NCI-H1092 (cell line): ENCODE measurements around the gene TNRC6B.
"Not testable (repeated sequence)": the region's sequence is repeated elsewhere in the genome, so short reads cannot be mapped to it uniquely, and the experiment has no call there.

ENCODE experiments used
- DNase-seq: peaks from one replicate; lab custom pipeline; 2025; lab: John Stamatoyannopoulos, UW

The TNRC6B gene

GRCh38 chr22:40285513-40285912 lies 107.8 kb downstream of the TNRC6B start:
- no peak for DNase-seq

- no peak for DNase-seq
Measured at GRCh38 chr22:40289991-40290459, 112.3 kb downstream of the TNRC6B start.

- DNase-seq: no peak
Measured at GRCh38 chr22:40290516-40290915, 112.8 kb downstream of the TNRC6B start.

- no peak for DNase-seq
Measured at GRCh38 chr22:40294696-40295095, 117.0 kb downstream of the TNRC6B start.

GRCh38 chr22:40300316-40300715 lies 122.6 kb downstream of the TNRC6B start:
- DNase-seq: no peak

- DNase-seq: no peak
Measured at GRCh38 chr22:40300884-40301672, 123.4 kb downstream of the TNRC6B start.

GRCh38 chr22:40302149-40302548 lies 124.4 kb downstream of the TNRC6B start:
- DNase-seq: no peak

GRCh38 chr22:40305625-40306024 lies 127.9 kb downstream of the TNRC6B start:
- DNase-seq: no peak

GRCh38 chr22:40308999-40309573 lies 131.4 kb downstream of the TNRC6B start:
- DNase-seq: no peak

- DNase-seq: no peak
Measured at GRCh38 chr22:40309631-40310030, 131.9 kb downstream of the TNRC6B start.

GRCh38 chr22:40310081-40310767 lies 132.5 kb downstream of the TNRC6B start:
- DNase-seq: no peak

- no peak for DNase-seq
Measured at GRCh38 chr22:40310768-40311120, 133.0 kb downstream of the TNRC6B start.

GRCh38 chr22:40311646-40312045 lies 133.9 kb downstream of the TNRC6B start:
- not testable (repeated sequence) for DNase-seq

GRCh38 chr22:40312050-40312449 lies 134.3 kb downstream of the TNRC6B start:
- DNase-seq: no peak

GRCh38 chr22:40313007-40313406 lies 135.3 kb downstream of the TNRC6B start:
- DNase-seq: no peak

GRCh38 chr22:40314041-40314440 lies 136.3 kb downstream of the TNRC6B start:
- DNase-seq: no peak

GRCh38 chr22:40320687-40321086 lies 143.0 kb downstream of the TNRC6B start:
- no peak for DNase-seq

- no peak for DNase-seq
Measured at GRCh38 chr22:40322021-40322420, 144.3 kb downstream of the TNRC6B start.

- no peak for DNase-seq
Measured at GRCh38 chr22:40322818-40323447, 145.2 kb downstream of the TNRC6B start.

- DNase-seq: no peak
Measured at GRCh38 chr22:40323681-40324171, 146.0 kb downstream of the TNRC6B start.

- no peak for DNase-seq
Measured at GRCh38 chr22:40324468-40325305, 147.0 kb downstream of the TNRC6B start.

GRCh38 chr22:40325315-40325714 lies 147.6 kb downstream of the TNRC6B start:
- DNase-seq: no peak
